GM12872 (cell line): ENCODE data around the gene JDP2.

Experiments used
- CTCF ChIP-seq: IDR thresholded peaks from 3 replicates; pipeline ENCODE4 v1.5.1; 2011; ENCODE audit warnings: low read depth, mild to moderate bottlenecking, low read length, moderate library complexity; ENCODE audit not compliant: insufficient read depth

Gene JDP2

GRCh38 chr14:75440733-75441477, 13.1 kb downstream of the JDP2 start:
- TF ChIP-seq CTCF: no peak

GRCh38 chr14:75441728-75442127, 13.9 kb downstream of the JDP2 start:
- TF ChIP-seq CTCF: no peak

- no peak for TF ChIP-seq CTCF
Observed at GRCh38 chr14:75442166-75442565, 14.3 kb downstream of the JDP2 start.

- no peak for TF ChIP-seq CTCF
Observed at GRCh38 chr14:75442642-75443041, 14.8 kb downstream of the JDP2 start.

GRCh38 chr14:75443203-75443969, 15.6 kb downstream of the JDP2 start:
- no peak for TF ChIP-seq CTCF

- no peak for TF ChIP-seq CTCF
Observed at GRCh38 chr14:75445236-75445635, 17.4 kb downstream of the JDP2 start.

- TF ChIP-seq CTCF: no peak
Observed at GRCh38 chr14:75445963-75446362, 18.1 kb downstream of the JDP2 start.
